BLaER1 (cell line): ENCODE results near the gene IPO13.

Experiments used
- H3K27ac ChIP-seq: shearing (Covaris generic); formaldehyde crosslinking; 2 replicates; pipeline ENCODE4 v1.8.1; 2022
- H3K27me3 ChIP-seq: shearing (Covaris generic); formaldehyde crosslinking; 2 replicates; pipeline ENCODE4 v1.8.1; 2022
- H3K36me3 ChIP-seq: shearing (Covaris generic); formaldehyde crosslinking; 2 replicates; pipeline ENCODE4 v1.8.1; 2022
- H3K4me1 ChIP-seq: shearing (Covaris generic); formaldehyde crosslinking; 2 replicates; pipeline ENCODE4 v1.8.1; 2022
- H3K4me2 ChIP-seq: shearing (Covaris generic); formaldehyde crosslinking; 2 replicates; pipeline ENCODE4 v1.8.1; 2022
- H3K4me3 ChIP-seq: shearing (Covaris generic); formaldehyde crosslinking; 2 replicates; pipeline ENCODE4 v1.8.1; 2022
- H3K9ac ChIP-seq: shearing (Covaris generic); formaldehyde crosslinking; 2 replicates; pipeline ENCODE4 v1.8.1; 2022
- H3K9me3 ChIP-seq: shearing (Covaris generic); formaldehyde crosslinking; 2 replicates; pipeline ENCODE4 v1.8.1; 2022
- H4K20me1 ChIP-seq: shearing (Covaris generic); formaldehyde crosslinking; 2 replicates; pipeline ENCODE4 v1.8.1; 2022
- Cebpa-rat ChIP-seq: shearing (Covaris generic); IDR thresholded peaks from 2 replicates; pipeline ENCODE4 v1.8.1; 2022

The IPO13 gene

DNA sequence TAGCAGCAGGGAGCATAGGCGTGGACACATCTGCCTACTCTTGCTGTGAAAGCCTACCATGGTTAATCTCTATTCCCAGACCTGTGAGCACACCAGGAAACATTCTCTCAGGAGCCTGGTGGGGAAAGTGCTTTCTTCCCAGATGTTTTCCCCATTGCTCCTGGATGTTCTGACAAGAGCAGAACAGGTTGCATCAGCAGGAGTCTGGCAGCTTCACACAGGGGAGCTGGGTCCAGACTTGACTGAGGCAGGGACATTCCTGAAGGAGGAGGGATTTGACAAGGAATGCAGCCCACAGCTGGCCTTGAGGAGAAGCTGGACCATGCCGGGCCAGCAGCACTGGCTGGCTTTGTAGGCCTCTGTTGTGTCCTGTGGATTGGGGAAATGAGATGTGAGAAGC is 34.1 kb upstream of the IPO13 start:
- H3K4me3 ChIP-seq: no peak overlapping the region
- H3K9ac ChIP-seq: no peak overlapping the region
- H3K27ac ChIP-seq: no peak overlapping the region

DNA sequence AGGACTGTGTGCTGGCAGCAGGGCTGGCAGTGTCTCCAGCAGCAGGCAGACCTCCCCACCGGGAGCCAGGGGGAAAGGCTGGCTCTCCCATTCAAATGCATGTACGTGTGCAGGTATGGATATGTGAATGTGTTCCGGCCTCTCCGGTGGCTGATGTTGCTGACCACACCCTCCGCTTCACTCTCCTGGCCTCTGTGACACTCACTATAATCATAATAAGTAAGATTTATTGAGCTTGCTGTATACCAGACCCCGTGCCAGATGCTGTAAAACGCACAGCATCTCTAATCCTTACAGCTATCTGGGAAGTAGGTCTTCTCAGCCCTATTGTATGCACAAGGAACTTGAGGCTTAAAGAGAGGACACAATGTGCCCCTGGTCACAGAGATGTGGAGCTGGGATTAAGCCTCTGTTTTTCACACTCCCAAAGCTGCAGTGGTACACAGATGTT is 33.7 kb upstream of the IPO13 start:
- TF ChIP-seq Cebpa-rat: no peak

More for the DNA sequence above, 34.1 kb upstream of the IPO13 start:
- Histone ChIP-seq H4K20me1 (no peaks in the 10 kb centered on the region), H3K4me1 (no peaks in the 10 kb centered on the region), H3K36me3 (peaks cover 42% of the 10 kb centered on the region; the same call in 1 of the 2 replicates), H3K9me3 (no peaks in the 10 kb centered on the region), H3K27me3 (no peaks in the 10 kb centered on the region), H3K4me2 (no peak overlapping the region)
- no peak for TF ChIP-seq Cebpa-rat

GRCh38 chr1:43913666-43914360 is 32.9 kb upstream of the IPO13 start:
- Histone ChIP-seq H4K20me1 (no peaks in the 10 kb centered on the region), H3K27ac (no peak overlapping the region), H3K4me1 (no peaks in the 10 kb centered on the region), H3K9ac (no peak overlapping the region), H3K9me3 (no peaks in the 10 kb centered on the region), H3K27me3 (no peaks in the 10 kb centered on the region), H3K36me3 (peaks cover 31% of the 10 kb centered on the region; the same call in 1 of the 2 replicates), H3K4me2 (no peak overlapping the region), H3K4me3 (no peak overlapping the region)
- no peak for TF ChIP-seq Cebpa-rat

More for the DNA sequence above, 33.7 kb upstream of the IPO13 start:
- no peak overlapping the region for H3K27ac ChIP-seq
- peaks cover 38% of the 10 kb centered on the region; the same call in 1 of the 2 replicates for H3K36me3 ChIP-seq
- H4K20me1 ChIP-seq: no peaks in the 10 kb centered on the region
- H3K4me3 ChIP-seq: no peak overlapping the region
- no peaks in the 10 kb centered on the region for H3K27me3 ChIP-seq
- no peak overlapping the region for H3K9ac ChIP-seq
- H3K9me3 ChIP-seq: no peaks in the 10 kb centered on the region
- no peak overlapping the region for H3K4me2 ChIP-seq
- no peaks in the 10 kb centered on the region for H3K4me1 ChIP-seq

GRCh38 chr1:43914576-43915525 is 31.9 kb upstream of the IPO13 start:
- H3K9me3 ChIP-seq: no peaks in the 10 kb centered on the region
- peaks cover 26% of the 10 kb centered on the region; the same call in 1 of the 2 replicates for H3K36me3 ChIP-seq
- H3K4me3 ChIP-seq: no peak overlapping the region
- no peak overlapping the region for H3K4me2 ChIP-seq
- H3K27ac ChIP-seq: no peak overlapping the region
- TF ChIP-seq Cebpa-rat: no peak
- H3K9ac ChIP-seq: no peak overlapping the region
- H3K4me1 ChIP-seq: no peaks in the 10 kb centered on the region
- no peaks in the 10 kb centered on the region for H3K27me3 ChIP-seq
- H4K20me1 ChIP-seq: no peaks in the 10 kb centered on the region

GRCh38 chr1:43919906-43920305 is 26.8 kb upstream of the IPO13 start:
- H3K4me2 ChIP-seq: no peak overlapping the region

DNA sequence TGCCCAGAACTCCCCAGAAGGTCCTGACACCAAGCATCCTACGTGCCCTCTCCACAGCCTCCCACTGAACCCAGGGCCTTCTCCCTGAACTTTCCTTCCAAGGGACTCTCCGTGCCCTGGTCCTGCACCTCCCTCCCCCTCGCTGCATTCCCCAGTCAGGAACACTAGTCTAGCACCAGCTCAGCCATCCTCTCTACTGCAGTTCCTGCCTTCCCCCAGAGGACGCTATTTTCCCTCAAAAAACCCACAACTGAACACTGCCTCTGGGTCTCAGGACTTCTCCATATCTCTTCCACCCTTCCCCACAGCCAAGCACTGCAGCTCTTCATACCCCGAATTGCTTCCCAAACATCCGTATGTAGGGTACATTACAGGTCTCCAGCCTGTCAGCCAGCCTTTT is 25.7 kb upstream of the IPO13 start:
- Histone ChIP-seq H4K20me1 (no peaks in the 10 kb centered on the region), H3K4me1 (no peaks in the 10 kb centered on the region), H3K4me3 (no peak overlapping the region), H3K27ac (no peak overlapping the region), H3K9ac (no peak overlapping the region), H3K36me3 (peaks cover 41% of the 10 kb centered on the region), H3K4me2 (no peak overlapping the region), H3K9me3 (no peaks in the 10 kb centered on the region), H3K27me3 (no peaks in the 10 kb centered on the region)
- no peak for TF ChIP-seq Cebpa-rat

More at GRCh38 chr1:43919906-43920305, 26.8 kb upstream of the IPO13 start:
- no peaks in the 10 kb centered on the region for H3K9me3 ChIP-seq
- H4K20me1 ChIP-seq: no peaks in the 10 kb centered on the region
- H3K4me1 ChIP-seq: no peaks in the 10 kb centered on the region
- H3K27ac ChIP-seq: no peak overlapping the region
- no peak overlapping the region for H3K4me3 ChIP-seq
- H3K27me3 ChIP-seq: no peaks in the 10 kb centered on the region
- TF ChIP-seq Cebpa-rat: no peak
- H3K9ac ChIP-seq: no peak overlapping the region
- peaks cover 32% of the 10 kb centered on the region; the same call in 1 of the 2 replicates for H3K36me3 ChIP-seq

GRCh38 chr1:43924516-43924915 is 22.2 kb upstream of the IPO13 start:
- Histone ChIP-seq H4K20me1 (no peaks in the 10 kb centered on the region), H3K9me3 (no peaks in the 10 kb centered on the region), H3K4me3 (no peak overlapping the region), H3K36me3 (peaks cover 53% of the 10 kb centered on the region), H3K4me2 (no peak overlapping the region), H3K27me3 (no peaks in the 10 kb centered on the region), H3K27ac (no peak overlapping the region), H3K4me1 (no peaks in the 10 kb centered on the region), H3K9ac (no peak overlapping the region)
- TF ChIP-seq Cebpa-rat: no peak

DNA sequence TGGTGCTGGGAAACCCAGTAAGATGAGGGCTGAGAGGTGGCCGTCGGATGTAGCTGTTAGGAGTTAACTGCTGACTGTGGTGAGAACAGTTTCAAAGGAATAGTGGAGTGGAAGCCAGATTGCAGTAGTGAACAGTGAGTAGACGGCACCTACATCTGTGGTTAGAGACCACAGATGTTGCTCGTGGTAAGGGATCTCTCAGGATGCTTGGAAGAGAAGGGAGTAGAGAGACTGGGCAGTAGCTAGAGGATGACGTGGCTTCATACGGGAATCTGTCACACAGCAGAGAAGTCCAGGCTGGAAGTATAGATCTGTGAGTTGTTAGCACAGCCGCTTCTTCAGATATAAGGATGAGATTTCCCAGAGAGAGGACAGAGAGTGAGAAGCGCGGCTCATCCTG is 20.9 kb upstream of the IPO13 start:
- Histone ChIP-seq H3K9ac (no peak overlapping the region), H3K4me2 (no peak overlapping the region), H3K4me1 (no peaks in the 10 kb centered on the region), H3K27ac (no peak overlapping the region), H4K20me1 (no peaks in the 10 kb centered on the region), H3K27me3 (no peaks in the 10 kb centered on the region), H3K36me3 (peaks cover 63% of the 10 kb centered on the region), H3K9me3 (no peaks in the 10 kb centered on the region), H3K4me3 (no peak overlapping the region)
- TF ChIP-seq Cebpa-rat: no peak

GRCh38 chr1:43930168-43930948 is 16.4 kb upstream of the IPO13 start:
- Histone ChIP-seq H3K27me3 (peaks cover 35% of the 10 kb centered on the region), H3K4me3 (no peak overlapping the region), H3K4me1 (peaks cover 36% of the 10 kb centered on the region), H3K9ac (no peak overlapping the region), H3K4me2 (no peak overlapping the region), H3K27ac (no peak overlapping the region), H4K20me1 (peaks cover 19% of the 10 kb centered on the region), H3K9me3 (no peaks in the 10 kb centered on the region), H3K36me3 (peaks cover 29% of the 10 kb centered on the region)
- no peak for TF ChIP-seq Cebpa-rat
